DOHH2 (cell line): ENCODE measurements around the gene KLC4.

ENCODE experiments used
- H3F3A ChIP-seq: fragments of 200-600 bp; sonication (generic), shearing (Covaris generic); 2 replicates; pipeline ENCODE4 v1.6.0; 2016; ENCODE audit warnings: antibody characterized with exemption, mild to moderate bottlenecking; ENCODE audit not compliant: control insufficient read depth, insufficient read depth
- H3K27ac ChIP-seq: fragments of 200-600 bp; sonication (generic); 2 replicates; pipeline ENCODE4 v1.5.1; 2014; ENCODE audit warnings: low read depth, mild to moderate bottlenecking, low read length, moderate library complexity
- H3K27me3 ChIP-seq: fragments of 200-600 bp; sonication (generic); 2 replicates; pipeline ENCODE4 v1.6.1; 2014; ENCODE audit warnings: mild to moderate bottlenecking, low read length, mixed read lengths; ENCODE audit not compliant: control insufficient read depth
- H3K36me3 ChIP-seq: fragments of 200-600 bp; sonication (generic); 2 replicates; pipeline ENCODE4 v1.6.1; 2014; ENCODE audit warnings: mild to moderate bottlenecking, low read length, moderate library complexity, mixed read lengths; ENCODE audit not compliant: control insufficient read depth
- H3K4me1 ChIP-seq: fragments of 200-600 bp; sonication (generic); 2 replicates; pipeline ENCODE4 v1.6.1; 2014; ENCODE audit warnings: mild to moderate bottlenecking, low read length, mixed read lengths; ENCODE audit not compliant: control insufficient read depth
- H3K4me2 ChIP-seq: fragments of 200-600 bp; sonication (generic); 2 replicates; pipeline ENCODE4 v1.6.0; 2014; ENCODE audit warnings: mild to moderate bottlenecking, low read length, moderate library complexity
- H3K4me3 ChIP-seq: fragments of 200-600 bp; sonication (generic); 2 replicates; pipeline ENCODE4 v1.5.1; 2014; ENCODE audit warnings: mild to moderate bottlenecking, low read length, mixed read lengths
- H3K79me2 ChIP-seq: fragments of 200-600 bp; sonication (generic); 2 replicates; pipeline ENCODE4 v1.6.1; 2014; ENCODE audit warnings: mild to moderate bottlenecking, low read length, mixed read lengths; ENCODE audit not compliant: control insufficient read depth
- H3K9me2 ChIP-seq: fragments of 200-600 bp; sonication (generic); replicated peaks from 2 replicates; pipeline ENCODE4 v1.6.1; 2014; ENCODE audit warnings: mild to moderate bottlenecking, low read length, mixed read lengths; ENCODE audit not compliant: control insufficient read depth
- H3K9me3 ChIP-seq: fragments of 200-600 bp; sonication (generic); 2 replicates; pipeline ENCODE4 v1.6.1; 2014; ENCODE audit warnings: antibody characterized with exemption, low read length, mixed read lengths; ENCODE audit not compliant: control insufficient read depth, insufficient read depth
- H4K20me1 ChIP-seq: fragments of 200-600 bp; sonication (generic); 2 replicates; pipeline ENCODE4 v1.6.0; 2014; ENCODE audit warnings: low read depth, mild to moderate bottlenecking, antibody characterized with exemption, low read length, moderate library complexity; ENCODE audit not compliant: control insufficient read depth, insufficient read depth
- CTCF ChIP-seq: fragments of 200-600 bp; sonication (generic); IDR thresholded peaks from one replicate; pipeline ENCODE4 v1.5.1; 2014; ENCODE audit warnings: antibody characterized with exemption, mild to moderate bottlenecking, low read depth, low read length; ENCODE audit not compliant: poor library complexity, severe bottlenecking
- EZH2phosphoT487 ChIP-seq: fragments of 200-600 bp; sonication (generic); IDR thresholded peaks from 2 replicates; pipeline ENCODE4 v1.6.1; 2017; ENCODE audit warnings: borderline replicate concordance, mild to moderate bottlenecking, antibody characterized with exemption, low read length, moderate library complexity, mixed read lengths

KLC4 gene

GRCh38 chr6:43082806-43083655 lies 23.6 kb downstream of the KLC4 start:
- Histone ChIP-seq H3K4me2 (no peak overlapping the region), H3K9me2 (no peaks in the 10 kb centered on the region), H3K4me1 (no peaks in the 10 kb centered on the region), H4K20me1 (no peaks in the 10 kb centered on the region), H3K4me3 (no peak overlapping the region), H3K79me2 (no peaks in the 10 kb centered on the region), H3K36me3 (no peaks in the 10 kb centered on the region), H3K27me3 (peaks cover 26% of the 10 kb centered on the region), H3F3A (no peaks in the 10 kb centered on the region), H3K9me3 (no peaks in the 10 kb centered on the region), H3K27ac (no peak overlapping the region)
- TF ChIP-seq EZH2phosphoT487, result no peak
- no peak for TF ChIP-seq CTCF

- Histone ChIP-seq H3K27me3 (peaks cover 16% of the 10 kb centered on the region), H3K9me3 (no peaks in the 10 kb centered on the region), H4K20me1 (no peaks in the 10 kb centered on the region), H3K4me1 (no peaks in the 10 kb centered on the region), H3K79me2 (no peaks in the 10 kb centered on the region), H3K9me2 (no peaks in the 10 kb centered on the region), H3K36me3 (no peaks in the 10 kb centered on the region), H3K27ac (no peak overlapping the region), H3K4me2 (no peak overlapping the region), H3F3A (no peaks in the 10 kb centered on the region), H3K4me3 (no peak overlapping the region)
- no peak for TF ChIP-seq EZH2phosphoT487
- no peak for TF ChIP-seq CTCF
Measured at GRCh38 chr6:43086022-43086658, 26.7 kb downstream of the KLC4 start.

GRCh38 chr6:43088654-43089056 lies 29.2 kb downstream of the KLC4 start:
- Histone ChIP-seq H4K20me1 (no peaks in the 10 kb centered on the region), H3K9me3 (no peaks in the 10 kb centered on the region), H3K4me1 (no peaks in the 10 kb centered on the region), H3F3A (no peaks in the 10 kb centered on the region), H3K4me3 (no peak overlapping the region), H3K27ac (no peak overlapping the region), H3K27me3 (peaks cover 10% of the 10 kb centered on the region), H3K9me2 (no peaks in the 10 kb centered on the region), H3K36me3 (no peaks in the 10 kb centered on the region), H3K4me2 (no peak overlapping the region), H3K79me2 (no peaks in the 10 kb centered on the region)
- TF ChIP-seq CTCF, result no peak
- no peak for TF ChIP-seq EZH2phosphoT487
